NCI-H510A treated with DMSO at 0.1 percent for 48 hours (cell line): ENCODE measurements around the gene MAP4K2.

ENCODE experiments used
- DNase-seq: peaks from one replicate; lab custom pipeline; 2025; lab: John Stamatoyannopoulos, UW

The MAP4K2 gene

DNA sequence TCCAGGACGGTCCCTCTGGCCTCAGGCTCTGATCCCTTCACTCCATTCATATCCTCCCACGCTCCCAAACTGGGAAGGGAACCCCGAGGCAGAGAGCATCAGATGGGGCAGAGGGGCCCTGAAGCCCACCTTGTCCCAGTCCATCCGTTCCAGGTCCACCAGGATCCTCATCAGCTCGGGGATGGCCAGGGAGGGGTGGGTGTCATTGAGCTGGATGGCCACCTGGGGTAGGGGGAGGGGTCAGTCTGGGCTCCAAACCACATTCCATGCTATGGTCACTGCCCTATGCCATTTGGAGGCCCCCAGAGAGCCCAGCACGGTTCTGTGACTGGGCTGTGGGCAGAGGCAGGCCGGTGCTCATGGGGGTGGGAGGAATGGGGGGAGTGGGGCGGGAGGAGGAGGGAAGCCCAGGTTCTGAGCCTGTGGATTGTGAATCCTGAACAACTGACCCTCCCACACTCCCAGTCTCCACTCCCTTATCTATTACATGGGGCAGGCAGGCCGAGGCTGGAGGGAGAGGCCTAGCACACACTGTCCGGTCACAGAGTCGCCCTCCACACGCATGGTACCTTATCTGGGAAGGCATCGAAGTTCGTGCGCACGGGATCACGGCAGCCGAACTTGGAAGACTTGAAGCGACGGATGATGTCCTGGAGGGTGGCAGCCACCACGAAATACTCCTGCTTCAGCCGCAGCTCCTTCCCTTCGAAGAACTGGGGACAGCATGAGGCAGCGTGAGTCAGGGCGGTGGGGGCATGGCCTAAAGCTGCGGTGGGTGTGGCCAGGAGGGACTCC lies 48.7 kb downstream of the MAP4K2 start:
- no peak for DNase-seq

DNA sequence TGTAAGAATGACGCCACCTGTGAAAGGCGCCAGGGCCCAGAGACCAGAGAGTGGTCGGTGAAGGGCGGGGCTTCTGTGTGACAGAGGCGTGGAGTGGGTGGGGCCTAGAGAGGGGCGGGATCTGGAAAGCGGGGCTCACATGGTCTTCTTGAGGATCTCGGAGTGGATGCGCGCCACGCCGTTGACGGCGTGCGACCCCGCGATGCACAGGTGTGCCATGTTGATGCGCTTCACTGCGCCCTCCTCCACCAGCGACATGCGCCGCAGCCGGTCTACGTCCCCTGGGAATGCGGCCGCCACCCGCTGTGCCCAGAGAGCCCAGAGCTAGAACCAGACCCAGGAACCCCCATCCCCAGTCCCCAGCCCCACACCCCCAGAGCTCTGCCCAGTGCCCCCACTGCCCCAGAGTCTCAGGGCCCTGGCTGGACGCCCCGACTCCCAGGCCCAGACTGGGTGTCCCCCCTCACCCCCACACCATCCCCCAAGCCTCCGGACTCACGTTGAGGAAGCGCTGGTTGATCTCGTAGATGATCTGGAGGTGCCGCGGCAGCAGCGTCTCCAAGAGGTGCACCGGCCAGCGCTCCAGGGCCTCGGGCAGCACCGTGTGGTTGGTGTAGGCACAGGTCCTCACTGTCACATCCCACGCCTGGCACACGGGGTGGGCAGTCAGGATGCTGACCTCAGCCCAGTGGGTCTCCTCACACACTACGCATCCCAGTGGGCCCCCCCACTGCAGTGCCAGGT lies 49.5 kb downstream of the MAP4K2 start:
- no peak for DNase-seq

DNA sequence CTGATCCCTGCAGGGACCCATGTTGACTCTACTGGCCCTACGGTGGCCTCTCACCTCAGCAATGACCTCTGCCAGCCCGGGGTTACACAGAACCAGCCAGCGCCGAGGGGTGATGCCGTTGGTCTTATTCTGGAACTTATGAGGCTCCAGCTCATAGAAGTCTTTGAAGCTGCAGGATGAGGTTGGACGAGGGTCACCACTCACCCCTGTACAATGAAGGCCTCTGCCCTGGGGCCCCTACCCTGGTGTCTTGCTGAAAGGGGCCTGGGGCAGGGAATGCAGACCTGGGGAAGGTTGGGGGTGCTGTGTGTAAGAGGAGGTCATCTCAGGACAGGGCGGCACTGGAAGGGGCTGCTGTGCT lies 50.0 kb downstream of the MAP4K2 start:
- DNase-seq, result no peak

DNA sequence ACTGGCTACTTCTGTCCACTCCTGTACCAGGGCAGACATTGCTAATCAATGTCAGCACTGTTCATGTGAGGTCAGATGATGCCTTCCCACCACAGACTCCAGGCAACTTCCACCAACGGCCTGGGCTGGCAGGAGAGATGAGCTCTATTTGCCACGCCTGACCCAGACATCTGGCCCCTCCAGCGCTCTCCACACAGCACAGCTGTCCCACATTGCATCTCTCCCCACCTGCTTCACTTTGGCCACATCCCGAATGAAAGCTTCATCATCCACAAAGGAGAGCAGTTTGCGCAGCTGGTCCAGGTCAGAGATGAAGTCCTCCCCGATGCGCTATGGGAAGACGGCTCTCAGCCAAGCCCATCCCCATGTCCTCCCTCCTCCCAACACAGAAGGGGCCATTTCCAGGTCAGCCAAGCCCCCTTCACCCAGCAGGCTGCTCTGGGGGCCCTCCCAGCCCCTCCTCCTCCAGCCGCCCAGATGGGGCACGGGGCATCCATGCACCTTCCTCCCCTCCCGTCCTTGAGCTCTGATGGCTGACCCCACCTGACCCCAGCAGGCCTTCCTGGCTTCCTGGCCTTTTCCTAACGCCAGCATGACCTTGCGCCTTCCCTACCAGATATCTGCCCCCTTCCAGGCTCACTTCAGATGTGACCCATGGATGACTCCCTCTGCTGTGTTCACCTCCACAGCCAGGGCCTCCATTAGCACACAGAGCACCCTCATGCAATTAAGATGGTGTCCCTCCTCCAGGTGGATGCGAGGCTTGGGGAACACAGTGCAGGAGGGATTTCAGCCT lies 50.6 kb downstream of the MAP4K2 start:
- DNase-seq, result no peak

DNA sequence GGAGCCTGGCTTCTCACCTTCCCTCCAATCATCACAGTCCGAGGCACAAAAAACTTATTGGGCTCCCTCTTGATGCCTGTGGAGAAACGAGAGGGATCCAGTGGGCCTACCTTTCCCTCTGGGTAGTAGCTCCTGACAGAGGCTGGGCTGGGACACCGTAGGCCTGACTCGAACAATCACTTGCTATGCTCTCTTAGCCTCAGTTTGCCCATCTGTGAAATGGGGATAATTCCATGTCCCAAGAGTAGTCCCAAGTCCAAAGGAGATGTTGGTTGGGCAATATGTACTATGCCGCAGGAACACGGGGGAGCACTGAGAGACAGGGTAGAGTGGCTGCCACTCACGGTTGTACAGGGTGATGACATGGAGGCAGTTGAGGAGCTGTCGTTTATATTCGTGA lies 51.4 kb downstream of the MAP4K2 start:
- DNase-seq, result no peak

DNA sequence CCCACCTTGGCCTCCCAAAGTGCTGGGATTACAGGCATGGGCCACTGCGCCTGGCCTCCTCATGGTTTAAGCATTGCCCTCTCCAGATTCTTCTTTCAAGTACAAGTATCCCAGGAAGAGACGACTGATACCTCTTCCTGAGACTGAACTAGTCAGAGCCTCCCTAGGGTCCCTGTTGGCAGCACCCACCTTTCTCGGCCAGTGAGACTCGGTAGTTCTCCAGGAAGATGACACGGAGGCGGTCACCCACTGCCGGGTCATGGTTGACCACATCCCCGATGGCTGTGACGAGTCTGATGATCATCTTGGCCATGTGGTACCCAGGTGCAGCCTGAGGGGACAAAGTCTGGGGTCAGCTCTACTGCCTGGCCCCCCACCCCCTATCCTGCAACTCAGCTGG lies 51.9 kb downstream of the MAP4K2 start:
- DNase-seq, result no peak

DNA sequence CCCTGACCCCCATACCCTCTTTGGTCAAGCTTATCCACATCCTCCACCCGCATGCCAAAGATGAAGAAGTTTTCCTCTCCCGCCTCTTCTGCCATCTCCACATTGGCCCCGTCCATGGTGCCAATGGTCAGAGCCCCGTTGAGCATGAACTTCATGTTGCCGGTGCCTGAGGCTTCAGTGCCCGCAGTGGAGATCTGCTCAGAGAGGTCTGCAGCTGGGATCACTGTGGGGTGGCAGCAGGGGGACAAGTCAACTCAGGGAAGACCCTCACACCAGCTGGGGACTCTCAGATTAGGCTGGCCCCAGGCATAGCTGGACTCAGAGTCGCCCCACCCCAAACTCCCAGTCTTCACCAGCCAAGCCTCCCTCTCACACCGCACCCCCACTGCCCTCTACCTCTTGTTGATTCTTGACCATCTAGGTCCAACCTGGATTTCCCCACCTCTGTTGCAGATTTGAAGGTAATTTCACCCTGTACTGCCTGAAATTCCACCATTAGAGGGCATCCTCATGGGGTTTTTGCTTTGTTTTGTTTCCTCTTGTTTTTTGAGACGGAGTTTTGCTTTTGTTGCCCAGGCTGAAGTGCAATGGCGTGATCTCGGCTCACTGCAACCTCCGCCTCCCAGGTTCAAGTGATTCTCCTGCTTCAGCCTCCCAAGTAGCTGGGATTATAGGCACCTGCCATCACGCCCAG lies 52.5 kb downstream of the MAP4K2 start:
- DNase-seq, result no peak

DNA sequence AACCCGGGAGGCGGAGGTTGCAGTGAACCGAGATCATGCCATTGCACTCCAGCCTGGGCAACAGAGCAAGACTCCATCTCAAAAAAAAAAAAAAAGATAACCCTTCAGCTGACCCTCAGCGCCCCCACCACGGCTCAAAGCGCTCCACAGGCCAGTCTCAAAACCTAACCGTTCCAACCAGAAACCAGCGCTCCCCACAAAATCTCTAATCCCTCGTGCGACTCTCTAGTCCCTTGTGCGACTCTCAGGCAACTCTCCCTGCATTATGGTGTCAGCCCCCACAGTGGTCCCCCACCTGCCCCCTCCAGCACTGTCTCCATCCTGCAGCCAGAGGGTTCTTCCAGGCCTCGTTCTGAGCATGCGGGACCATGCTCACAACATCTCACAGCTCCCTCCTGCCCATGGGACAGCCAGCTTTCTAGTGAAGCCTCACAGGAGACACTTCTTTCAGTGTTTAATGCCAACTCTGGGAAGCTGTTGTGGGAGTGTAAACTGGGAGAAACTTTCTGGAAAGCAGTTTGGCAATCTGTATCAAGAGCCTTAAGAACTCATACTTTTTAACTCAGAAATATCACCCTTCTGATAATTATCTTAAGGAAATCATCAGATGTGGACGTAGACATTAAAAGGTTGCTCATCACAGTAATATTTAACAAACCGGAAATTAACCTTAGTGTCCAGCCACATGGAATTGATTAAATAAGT lies 54.9 kb downstream of the MAP4K2 start:
- DNase-seq, result no peak

DNA sequence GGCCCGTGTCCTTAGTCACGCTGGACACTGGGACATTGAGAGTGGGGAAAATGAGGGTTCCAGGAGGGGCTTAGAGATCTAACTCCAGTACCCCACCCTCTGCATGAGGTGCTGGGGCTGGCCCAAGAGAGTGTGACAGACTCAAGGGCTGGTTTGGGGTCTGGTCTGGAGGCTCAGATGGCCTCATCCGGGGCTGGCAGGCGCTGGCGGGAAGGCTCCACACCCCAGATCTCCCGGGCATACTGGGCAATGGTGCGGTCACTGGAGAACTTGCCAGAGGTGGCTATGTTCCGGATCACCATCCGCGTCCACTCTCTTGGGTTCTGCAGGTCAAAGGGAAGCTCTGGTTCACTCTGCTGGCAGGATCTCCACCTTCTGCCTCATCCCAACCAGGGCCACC lies 56.5 kb downstream of the MAP4K2 start:
- DNase-seq, result no peak

DNA sequence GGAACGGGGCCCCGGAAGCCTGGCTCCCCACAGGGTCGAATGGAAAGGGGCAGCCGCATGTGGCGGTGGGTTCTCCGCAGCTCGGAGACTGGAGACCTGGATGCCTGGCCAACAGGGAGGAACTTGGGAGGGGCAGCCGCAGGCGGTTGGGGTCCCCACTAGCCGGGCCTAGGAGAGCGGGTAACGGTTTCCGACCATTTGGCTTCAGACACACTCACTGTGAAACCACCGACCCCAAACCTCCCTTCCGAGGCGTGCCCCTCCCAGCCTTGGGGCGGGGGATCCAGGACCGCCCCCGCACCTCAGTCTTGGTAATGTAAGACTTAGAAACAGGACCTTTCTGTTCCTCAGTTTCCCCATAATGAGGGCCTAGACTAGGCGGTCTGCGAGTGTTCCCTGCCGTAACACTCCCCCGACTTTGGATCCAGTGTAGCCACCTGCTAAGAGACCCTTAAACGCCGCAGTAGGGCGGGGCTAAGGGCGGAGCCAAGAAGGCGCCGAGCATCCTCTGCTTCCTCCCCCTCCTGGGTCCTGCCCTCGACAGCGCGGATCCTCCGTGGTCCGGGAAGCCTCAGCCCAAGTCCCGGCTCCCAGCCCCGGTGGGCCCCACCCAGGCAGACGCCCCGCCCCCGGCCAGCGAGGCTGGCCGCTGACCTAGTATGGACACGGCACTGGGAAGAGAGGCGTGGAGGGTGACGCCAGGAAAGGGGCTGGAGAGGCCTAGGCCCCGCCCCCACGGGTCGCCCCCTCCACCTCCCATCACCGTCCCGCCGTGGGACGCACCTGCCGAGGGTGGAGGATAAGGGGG lies 57.3 kb downstream of the MAP4K2 start:
- no peak for DNase-seq

DNA sequence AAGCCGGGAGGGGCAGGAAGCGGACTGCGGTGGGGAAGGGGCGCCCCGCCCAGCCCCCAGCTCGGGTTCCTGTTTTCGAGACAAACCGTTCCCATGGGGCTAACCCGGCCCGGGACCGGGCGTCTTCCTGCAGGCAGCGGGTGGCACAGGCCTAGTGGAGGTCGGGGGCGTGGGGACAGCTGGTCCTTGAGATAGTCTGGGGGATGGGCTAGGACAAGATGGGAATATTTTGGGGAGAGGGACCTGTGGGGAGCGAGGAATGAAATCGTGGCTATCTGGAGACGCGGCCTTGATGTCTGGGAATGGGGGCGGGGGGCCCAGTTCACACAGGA lies 57.9 kb downstream of the MAP4K2 start:
- DNase-seq, result no peak

DNA sequence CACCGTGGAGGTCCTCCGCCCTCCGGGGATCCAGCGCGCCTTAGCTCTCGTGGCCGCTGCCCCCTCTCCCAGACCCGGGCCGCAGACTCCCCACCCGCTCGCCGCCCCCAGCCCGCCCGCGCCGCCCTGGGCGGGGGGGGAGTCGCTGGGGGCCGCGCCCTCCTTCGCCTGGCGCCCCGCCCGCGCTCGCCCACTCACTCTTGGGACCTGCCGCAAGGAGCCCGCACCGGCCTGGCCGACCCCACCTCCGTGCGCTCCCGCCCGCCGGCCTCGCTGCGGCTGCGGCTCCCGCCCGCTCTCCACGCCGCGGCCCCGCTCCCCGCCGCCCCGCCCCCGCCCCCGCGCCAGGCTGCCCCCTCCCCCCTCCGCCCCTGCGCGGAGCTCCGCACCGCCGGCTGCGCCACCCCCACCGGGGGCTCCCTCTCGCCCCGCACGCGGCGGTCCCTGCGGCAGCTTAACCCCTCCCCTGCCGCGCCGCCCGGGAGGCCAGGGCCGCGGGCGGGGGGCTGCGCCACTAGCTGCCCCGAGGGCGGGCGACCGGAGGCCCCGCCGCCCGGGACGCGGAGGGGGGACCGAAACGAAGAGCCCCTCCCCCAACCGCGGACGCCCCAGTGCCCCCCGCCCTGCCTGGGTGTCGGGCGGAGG lies 58.3 kb downstream of the MAP4K2 start:
- no peak for DNase-seq

DNA sequence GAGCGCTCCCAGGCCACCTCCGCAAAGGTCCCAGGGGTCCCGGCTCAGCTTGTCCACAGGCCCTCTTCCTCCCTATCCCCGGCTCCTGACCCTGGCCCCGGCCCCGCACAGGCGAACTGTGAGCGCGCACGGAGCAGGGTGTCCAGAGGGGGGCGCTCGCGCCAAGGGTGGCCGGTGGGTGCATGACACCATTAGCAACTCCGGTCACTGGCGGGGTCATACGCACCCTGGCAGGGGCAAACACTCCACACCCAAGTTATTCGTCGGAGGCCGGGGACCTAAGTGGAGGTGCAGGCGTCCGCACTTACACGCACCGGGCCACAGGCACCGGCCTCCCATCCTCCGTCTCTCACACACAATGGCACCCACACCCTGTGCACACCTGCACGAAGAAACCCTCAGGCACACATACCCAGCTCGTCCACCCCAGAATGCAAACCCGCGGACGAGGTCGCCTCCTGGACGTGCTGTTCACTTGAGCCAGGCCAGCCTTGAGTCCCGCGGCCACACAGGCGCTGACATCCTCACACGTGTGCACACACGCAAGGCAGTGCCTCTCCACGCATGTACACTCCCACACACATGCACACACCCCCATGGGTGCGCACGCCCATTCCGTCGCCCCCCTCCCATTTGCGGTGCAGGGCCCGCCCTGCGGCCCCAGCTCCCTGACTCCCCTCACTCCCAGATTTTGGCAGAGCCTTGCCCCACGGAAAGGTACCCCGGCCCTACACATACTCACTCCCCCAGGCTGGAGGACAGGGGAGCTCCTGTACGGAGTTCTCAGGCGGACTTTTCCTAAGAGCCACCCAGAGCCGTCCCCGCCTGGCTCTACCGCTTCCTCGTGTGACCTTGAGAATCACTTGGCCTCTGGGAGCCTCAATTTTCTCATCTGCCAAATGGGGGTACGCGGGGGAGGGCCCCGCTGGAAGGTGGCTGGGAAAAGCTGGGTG lies 59.1 kb downstream of the MAP4K2 start, which contains the start of gene RASGRP2:
Gene RASGRP2, minus strand, starts transcription at position 552 of the 953 bp plus-strand sequence. CDS start 1,276 bp downstream, outside the sequence.
- DNase-seq, result no peak

DNA sequence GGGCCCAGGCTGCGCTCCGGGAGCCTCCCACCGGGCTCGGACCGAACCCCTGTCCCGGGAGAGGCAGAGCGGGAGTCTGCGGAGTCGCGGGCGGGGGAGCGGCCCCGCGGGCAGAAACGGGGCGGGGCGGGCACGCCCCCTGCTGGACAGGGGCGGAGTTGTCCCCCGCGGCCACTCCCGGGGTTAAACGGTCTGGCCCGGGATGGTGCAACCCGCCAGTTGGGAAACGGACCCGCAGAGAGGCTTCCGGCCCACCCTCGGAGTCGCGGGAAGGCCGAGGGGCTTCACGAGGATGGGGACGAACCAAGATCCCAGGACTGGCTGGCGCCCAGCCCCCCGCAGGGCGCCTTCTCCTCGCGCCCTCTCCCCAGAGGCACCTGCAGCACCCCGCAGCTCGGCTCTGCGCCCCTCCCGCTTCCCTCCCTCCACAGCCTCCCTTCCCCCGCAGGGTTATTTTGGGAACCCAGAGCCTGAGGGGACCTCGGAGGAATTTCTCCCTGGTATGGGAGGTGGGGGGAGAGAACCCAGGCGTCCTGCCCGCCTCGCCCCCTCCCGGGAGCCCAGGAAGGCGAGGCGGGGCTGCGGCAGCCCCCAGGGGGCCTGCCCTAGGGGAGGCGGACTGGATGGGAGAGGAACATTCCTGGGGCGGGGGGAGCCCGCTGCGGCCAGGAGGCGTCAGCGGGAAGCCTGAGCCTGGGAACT lies 60.0 kb downstream of the MAP4K2 start:
- DNase-seq, result no peak

DNA sequence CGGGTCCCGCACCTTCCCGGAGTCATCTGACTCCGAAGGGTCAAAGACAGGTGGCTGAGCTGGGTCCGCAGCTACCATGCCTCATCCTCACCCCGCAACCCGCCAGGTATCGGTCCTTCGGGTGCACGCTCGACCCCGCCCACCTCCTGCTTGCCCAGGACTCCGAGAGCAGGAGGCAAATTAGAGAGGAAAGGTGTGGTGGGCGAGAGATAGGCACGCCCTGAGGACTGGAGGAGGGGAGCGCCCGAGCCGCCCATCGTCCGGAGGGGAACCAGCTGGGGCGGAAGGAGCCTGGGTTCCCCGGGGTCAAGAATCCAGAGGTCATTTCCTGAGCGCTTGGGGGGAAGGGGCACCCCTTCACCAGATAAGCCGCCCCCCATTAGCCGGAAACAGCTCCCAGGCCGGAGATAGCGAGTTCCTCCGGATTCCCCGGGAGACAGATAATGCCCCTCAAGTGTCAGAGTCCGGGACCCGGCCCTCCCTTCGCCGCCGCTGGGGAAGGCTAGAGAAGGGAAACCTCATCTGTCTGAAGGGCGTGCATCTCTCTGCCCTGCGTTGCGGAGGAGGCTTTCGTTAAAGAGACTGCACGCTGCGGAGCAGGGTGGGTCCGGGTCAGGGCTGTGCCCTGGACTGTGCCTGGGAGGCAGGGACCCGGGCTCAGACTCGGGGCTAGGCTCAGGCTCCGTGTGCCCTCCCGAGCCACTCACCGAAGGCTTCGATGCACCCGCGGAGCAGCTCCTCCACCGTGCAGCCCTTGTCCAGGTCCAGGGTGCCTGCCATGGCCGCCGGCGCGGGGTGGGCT lies 60.7 kb downstream of the MAP4K2 start:
- no peak for DNase-seq

DNA sequence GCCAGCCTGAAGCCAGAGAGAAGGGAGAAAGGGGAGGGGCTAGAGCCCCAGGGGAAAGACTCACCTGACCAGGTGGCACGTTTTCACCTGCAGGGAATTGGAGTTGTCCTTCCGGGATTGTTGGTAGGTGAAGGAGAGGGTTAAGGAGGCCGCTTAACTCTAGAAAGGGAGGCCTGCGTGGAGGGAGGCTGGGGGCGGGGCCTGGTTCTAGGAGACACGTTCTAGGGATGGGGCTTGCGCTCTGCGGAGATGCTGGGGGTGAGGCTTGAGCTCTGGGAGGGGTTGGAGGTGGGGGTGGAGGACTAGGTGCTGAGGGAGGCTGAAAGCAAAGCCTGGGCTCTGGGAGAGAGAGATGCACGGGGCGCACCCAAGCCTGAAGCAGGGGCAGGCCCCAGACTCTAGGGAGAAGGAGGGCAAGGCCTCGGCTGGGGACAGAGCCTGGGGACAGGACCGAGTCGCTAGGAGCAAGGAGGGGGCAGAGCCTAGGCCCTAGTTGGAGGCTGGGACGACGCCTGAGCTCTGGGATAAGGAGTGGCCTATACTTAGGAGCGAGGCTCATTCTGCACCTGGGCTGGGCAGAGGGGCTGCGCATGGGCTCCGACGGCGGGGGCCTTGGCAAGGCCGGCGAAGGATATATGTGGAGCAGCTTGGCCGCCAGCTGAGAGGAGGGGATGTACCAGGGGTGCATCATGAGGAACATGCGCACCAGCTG lies 61.5 kb downstream of the MAP4K2 start:
- no peak for DNase-seq

DNA sequence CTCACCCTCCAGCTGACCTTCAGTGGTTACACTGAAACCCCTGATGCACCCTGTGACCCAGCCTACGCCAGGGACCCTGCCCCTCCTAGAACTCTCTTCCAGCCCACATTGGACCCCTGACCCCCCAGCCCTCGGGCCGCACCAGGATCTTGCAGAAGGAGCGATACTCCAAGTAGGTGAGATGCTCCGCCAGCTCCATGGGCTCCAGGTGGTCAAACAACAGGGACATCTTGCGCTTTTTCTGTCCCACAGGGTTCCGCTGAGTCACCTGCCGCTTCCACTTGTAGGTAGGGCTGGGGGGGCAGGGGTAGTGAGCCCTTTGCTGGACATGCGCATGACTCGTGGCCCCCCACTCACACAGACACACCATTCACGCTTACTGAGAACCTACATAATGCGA lies 63.1 kb downstream of the MAP4K2 start:
- no peak for DNase-seq
